ENCODE measurements around the gene SLC13A2. TPM values are rescaled to one million over a fixed set of nuclear protein-coding genes. Genes with fewer than 3 reads are reported as not detected.

The SLC13A2 gene
- total RNA-seq, 1 donor from 2014 or later, result not detected

- H3K4me3 Mint-ChIP-seq (ENCODE audit: unreplicated experiment), result no peak overlapping the region
- no peaks in the 10 kb centered on the region for H3K36me3 Mint-ChIP-seq (ENCODE audit: unreplicated experiment)
These were observed 6.8 kb downstream of the SLC13A2 start for GRCh38 chr17:28480278-28480677.

GRCh38 chr17:28480799-28481571, 7.5 kb downstream of the SLC13A2 start:
- Mint-ChIP-seq H3K36me3 (ENCODE audit: unreplicated experiment) (no peaks in the 10 kb centered on the region), H3K4me1 (ENCODE audit: unreplicated experiment) (no peaks in the 10 kb centered on the region), H3K27me3 (ENCODE audit: unreplicated experiment) (peaks cover 38% of the 10 kb centered on the region), H3K27ac (ENCODE audit: unreplicated experiment) (no peak overlapping the region), H3K9me3 (ENCODE audit: unreplicated experiment) (no peaks in the 10 kb centered on the region), H3K4me3 (ENCODE audit: unreplicated experiment) (no peak overlapping the region)
- no peak for DNase-seq (ENCODE audit: extremely low spot score, unreplicated experiment)
- TF ChIP-seq, protein P1, sequence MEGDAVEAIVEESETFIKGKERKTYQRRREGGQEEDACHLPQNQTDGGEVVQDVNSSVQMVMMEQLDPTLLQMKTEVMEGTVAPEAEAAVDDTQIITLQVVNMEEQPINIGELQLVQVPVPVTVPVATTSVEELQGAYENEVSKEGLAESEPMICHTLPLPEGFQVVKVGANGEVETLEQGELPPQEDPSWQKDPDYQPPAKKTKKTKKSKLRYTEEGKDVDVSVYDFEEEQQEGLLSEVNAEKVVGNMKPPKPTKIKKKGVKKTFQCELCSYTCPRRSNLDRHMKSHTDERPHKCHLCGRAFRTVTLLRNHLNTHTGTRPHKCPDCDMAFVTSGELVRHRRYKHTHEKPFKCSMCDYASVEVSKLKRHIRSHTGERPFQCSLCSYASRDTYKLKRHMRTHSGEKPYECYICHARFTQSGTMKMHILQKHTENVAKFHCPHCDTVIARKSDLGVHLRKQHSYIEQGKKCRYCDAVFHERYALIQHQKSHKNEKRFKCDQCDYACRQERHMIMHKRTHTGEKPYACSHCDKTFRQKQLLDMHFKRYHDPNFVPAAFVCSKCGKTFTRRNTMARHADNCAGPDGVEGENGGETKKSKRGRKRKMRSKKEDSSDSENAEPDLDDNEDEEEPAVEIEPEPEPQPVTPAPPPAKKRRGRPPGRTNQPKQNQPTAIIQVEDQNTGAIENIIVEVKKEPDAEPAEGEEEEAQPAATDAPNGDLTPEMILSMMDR (IDR thresholded peaks at IDR 0.05), result no peak

More at GRCh38 chr17:28480278-28480677, 6.8 kb downstream of the SLC13A2 start:
- Mint-ChIP-seq H3K27ac (ENCODE audit: unreplicated experiment) (no peak overlapping the region), H3K27me3 (ENCODE audit: unreplicated experiment) (peaks cover 39% of the 10 kb centered on the region), H3K4me1 (ENCODE audit: unreplicated experiment) (no peaks in the 10 kb centered on the region), H3K9me3 (ENCODE audit: unreplicated experiment) (no peaks in the 10 kb centered on the region)
- no peak for DNase-seq (ENCODE audit: extremely low spot score, unreplicated experiment)
- TF ChIP-seq, protein P1 (IDR thresholded peaks at IDR 0.05), result no peak

DNA sequence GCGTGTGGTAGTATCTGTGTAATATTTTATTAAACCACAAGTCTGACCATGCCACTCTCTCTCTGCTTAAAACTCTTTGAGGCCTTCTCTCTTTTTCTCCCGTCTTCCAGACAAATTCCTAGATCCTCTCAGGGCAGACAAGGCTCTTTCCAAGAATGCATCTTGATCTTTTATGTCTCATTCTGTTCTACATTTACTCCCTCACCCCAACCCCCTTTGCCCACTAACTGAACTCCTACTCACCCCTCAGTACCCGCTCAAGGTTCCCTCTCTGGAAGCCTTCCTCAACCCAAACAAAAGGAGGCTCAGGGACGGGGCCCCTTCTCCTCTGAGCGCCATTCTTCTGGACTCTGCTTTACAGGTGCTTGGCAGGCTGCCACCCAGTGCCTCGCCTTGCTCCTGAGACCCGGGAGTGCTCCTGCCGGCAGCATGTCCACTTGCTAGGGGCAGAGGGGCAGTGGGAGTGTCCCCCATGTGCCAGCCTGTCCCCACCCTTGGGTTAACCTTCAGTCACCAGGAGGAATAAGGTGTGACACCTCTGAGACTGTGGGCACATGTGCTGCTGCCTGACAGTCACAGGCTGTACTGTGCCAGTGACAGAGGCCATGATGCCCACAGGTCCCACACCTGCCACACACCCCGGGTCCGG, 9.2 kb downstream of the SLC13A2 start:
- TF ChIP-seq, protein P1 (IDR thresholded peaks at IDR 0.05), result no peak
- Mint-ChIP-seq H3K9me3 (ENCODE audit: unreplicated experiment) (no peaks in the 10 kb centered on the region), H3K4me1 (ENCODE audit: unreplicated experiment) (no peaks in the 10 kb centered on the region), H3K4me3 (ENCODE audit: unreplicated experiment) (no peak overlapping the region), H3K27me3 (ENCODE audit: unreplicated experiment) (peaks cover 46% of the 10 kb centered on the region), H3K27ac (ENCODE audit: unreplicated experiment) (no peak overlapping the region), H3K36me3 (ENCODE audit: unreplicated experiment) (no peaks in the 10 kb centered on the region)
- DNase-seq (ENCODE audit: extremely low spot score, unreplicated experiment), result no peak

- Mint-ChIP-seq H3K27me3 (ENCODE audit: unreplicated experiment) (peaks cover 51% of the 10 kb centered on the region), H3K4me3 (ENCODE audit: unreplicated experiment) (no peak overlapping the region), H3K27ac (ENCODE audit: unreplicated experiment) (no peak overlapping the region), H3K36me3 (ENCODE audit: unreplicated experiment) (no peaks in the 10 kb centered on the region), H3K4me1 (ENCODE audit: unreplicated experiment) (no peaks in the 10 kb centered on the region), H3K9me3 (ENCODE audit: unreplicated experiment) (no peaks in the 10 kb centered on the region)
- DNase-seq (ENCODE audit: extremely low spot score, unreplicated experiment), result no peak
- TF ChIP-seq, protein P1 (IDR thresholded peaks at IDR 0.05), result no peak
These were observed 10.9 kb downstream of the SLC13A2 start for GRCh38 chr17:28484296-28484695.

- Mint-ChIP-seq H3K4me1 (ENCODE audit: unreplicated experiment) (no peaks in the 10 kb centered on the region), H3K27ac (ENCODE audit: unreplicated experiment) (no peak overlapping the region), H3K27me3 (ENCODE audit: unreplicated experiment) (peaks cover 51% of the 10 kb centered on the region), H3K36me3 (ENCODE audit: unreplicated experiment) (no peaks in the 10 kb centered on the region), H3K4me3 (ENCODE audit: unreplicated experiment) (no peak overlapping the region), H3K9me3 (ENCODE audit: unreplicated experiment) (no peaks in the 10 kb centered on the region)
- DNase-seq (ENCODE audit: extremely low spot score, unreplicated experiment), result no peak
- TF ChIP-seq, protein P1 (IDR thresholded peaks at IDR 0.05), result no peak
These were observed 11.6 kb downstream of the SLC13A2 start for GRCh38 chr17:28485049-28485448.

All from osteocyte (in vitro differentiated cells).